Measurements from ENCODE around the gene HOOK2.
A peak's percentile ranks its signal among the peaks of the same experiment; 100 is the strongest.

DNA sequence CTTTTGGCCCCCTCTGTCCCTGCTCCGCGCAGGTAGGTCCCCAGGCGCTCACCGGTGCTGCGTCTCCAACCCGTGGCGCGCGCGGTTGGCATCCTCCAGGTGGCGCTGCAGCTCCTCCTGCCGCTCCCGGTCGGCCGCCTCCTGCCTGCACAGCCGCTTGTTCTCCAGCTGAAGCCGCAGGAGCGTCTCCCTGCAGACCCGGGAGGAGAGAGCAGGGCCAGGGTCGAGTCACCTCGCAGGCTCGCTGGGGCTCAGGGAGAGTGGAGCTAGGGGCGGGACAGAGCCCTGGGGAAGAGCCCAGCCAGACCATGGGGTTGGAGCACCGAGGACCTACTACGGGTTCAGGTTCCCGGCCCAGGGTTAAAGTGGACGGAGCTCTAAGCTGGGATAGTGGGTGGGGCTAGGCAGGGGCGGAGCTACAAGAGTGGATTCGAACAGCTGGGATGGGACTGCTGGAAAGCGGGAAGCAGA lies 9.3 kb downstream of the HOOK2 start:
- TF ChIP-seq JUND (IDR thresholded peaks at IDR 0.05) (no peak), POLR2AphosphoS5 (IDR thresholded peaks at IDR 0.05; ENCODE audit: low read depth, low read length) (peak; percentile 50; the same call in 1 of the 2 replicates), RAD21 (IDR thresholded peaks at IDR 0.05; ENCODE audit: low read depth) (peak; percentile 88), ZNF274 (IDR thresholded peaks at IDR 0.05; ENCODE audit: low read depth, low read length) (no peak), CEBPB (IDR thresholded peaks at IDR 0.05; ENCODE audit: low read depth) (no peak), ZFX (IDR thresholded peaks at IDR 0.05) (no peak), SP1 (IDR thresholded peaks at IDR 0.05; ENCODE audit: low read depth) (no peak)
- TF ChIP-seq, protein P1, sequence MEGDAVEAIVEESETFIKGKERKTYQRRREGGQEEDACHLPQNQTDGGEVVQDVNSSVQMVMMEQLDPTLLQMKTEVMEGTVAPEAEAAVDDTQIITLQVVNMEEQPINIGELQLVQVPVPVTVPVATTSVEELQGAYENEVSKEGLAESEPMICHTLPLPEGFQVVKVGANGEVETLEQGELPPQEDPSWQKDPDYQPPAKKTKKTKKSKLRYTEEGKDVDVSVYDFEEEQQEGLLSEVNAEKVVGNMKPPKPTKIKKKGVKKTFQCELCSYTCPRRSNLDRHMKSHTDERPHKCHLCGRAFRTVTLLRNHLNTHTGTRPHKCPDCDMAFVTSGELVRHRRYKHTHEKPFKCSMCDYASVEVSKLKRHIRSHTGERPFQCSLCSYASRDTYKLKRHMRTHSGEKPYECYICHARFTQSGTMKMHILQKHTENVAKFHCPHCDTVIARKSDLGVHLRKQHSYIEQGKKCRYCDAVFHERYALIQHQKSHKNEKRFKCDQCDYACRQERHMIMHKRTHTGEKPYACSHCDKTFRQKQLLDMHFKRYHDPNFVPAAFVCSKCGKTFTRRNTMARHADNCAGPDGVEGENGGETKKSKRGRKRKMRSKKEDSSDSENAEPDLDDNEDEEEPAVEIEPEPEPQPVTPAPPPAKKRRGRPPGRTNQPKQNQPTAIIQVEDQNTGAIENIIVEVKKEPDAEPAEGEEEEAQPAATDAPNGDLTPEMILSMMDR (IDR thresholded peaks at IDR 0.05 in 2 of 3, conservative IDR thresholded peaks at IDR 0.05 in 1 of 3; ENCODE audit: borderline replicate concordance in 1 of 3, insufficient read depth in 1 of 3, low read depth in 2 of 3, low read length in 2 of 3), result peak; percentile 80 to 95 (median 88)
- TF ChIP-seq, protein P2, sequence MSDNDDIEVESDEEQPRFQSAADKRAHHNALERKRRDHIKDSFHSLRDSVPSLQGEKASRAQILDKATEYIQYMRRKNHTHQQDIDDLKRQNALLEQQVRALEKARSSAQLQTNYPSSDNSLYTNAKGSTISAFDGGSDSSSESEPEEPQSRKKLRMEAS (IDR thresholded peaks at IDR 0.05), result peak; percentile 43; the same call in 1 of the 2 replicates

Measured in HCT116 (cell line).